GM18498 (cell line): Measurements from ENCODE around the gene PPT1.

Source experiments
- ATAC-seq: cut with Tn5 transposase; IDR thresholded peaks from one replicate; pipeline ENCODE4 v1.9.1; 2021; ENCODE audit warnings: mild to moderate bottlenecking, moderate library complexity; ENCODE audit not compliant: unreplicated experiment

The PPT1 gene

DNA sequence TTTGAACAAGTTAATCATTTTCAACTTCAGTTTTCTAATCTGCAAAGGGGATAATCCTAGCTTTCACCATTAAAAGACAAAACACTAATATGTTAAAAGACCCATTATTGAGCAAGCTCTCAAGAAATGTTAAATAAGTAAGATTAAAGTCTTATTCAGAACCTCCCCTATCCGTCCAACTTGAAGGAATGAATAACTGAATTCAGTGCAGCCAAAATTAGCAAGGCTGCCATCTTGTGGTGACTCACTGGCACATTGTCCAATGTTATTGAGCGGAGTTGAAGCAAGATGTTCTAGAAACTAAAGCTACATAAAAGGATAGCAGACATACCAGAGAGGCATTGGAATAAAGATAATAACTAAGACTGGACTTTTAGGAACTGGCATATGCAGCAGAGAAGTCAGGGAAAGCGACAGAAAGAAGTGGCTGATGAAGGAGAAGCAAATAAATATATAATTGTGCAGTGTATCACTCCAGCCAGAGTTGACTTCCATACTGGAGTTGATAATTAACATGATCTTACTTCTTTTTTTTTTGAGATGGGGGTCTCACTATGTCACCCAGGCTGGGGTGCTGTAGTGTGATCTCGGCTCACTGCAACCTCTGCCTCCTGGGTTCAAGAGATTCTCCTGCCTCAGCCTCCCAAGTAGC, 64.7 kb downstream of the PPT1 start:
- no peak for ATAC-seq

DNA sequence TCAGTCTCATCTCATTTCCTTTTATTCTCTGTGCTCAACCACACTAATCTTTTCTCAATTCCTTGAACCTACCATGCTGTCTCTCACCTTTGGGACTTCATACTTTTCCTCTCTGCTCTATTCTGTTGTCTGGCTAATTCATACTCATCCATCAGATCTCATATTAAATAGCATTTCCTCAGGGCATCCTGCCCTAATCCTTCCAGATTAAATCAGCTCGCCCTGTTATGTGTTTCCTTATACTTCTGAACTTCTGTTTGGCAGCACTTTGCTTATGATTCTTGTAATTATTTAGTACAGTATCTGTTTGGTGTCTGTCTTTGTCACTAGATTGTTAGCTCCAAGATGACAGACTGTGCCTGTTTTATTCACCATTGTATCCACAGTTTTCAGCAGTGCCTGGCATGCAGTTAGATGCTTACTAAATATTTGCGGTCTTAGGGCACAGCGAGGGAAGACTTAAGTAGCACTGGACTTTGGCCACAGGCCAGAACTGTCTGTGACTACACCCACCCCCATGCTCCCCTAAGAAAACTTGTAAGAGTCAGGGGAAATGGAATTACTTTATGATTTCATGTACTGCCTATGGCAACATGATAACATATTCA, 66.4 kb downstream of the PPT1 start:
- no peak for ATAC-seq

DNA sequence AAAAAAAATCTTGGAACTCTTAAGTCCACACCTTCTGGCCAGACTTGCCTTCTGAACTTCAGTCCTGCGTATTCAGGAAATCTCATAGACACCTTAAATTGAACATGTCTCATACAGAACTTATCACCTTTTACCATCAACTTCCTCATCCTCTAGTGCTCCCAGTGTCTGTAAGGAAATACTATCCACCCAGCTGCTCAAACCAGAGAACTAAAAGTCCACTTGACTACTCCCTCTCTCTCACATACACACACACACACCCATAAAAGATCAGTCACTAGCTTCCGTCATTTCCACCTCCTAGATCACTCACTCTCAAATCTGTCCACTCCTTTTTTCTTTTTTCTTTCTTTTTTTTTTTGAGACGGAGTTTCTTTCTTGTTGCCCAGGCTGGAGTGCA, 67.4 kb downstream of the PPT1 start:
- no peak for ATAC-seq

DNA sequence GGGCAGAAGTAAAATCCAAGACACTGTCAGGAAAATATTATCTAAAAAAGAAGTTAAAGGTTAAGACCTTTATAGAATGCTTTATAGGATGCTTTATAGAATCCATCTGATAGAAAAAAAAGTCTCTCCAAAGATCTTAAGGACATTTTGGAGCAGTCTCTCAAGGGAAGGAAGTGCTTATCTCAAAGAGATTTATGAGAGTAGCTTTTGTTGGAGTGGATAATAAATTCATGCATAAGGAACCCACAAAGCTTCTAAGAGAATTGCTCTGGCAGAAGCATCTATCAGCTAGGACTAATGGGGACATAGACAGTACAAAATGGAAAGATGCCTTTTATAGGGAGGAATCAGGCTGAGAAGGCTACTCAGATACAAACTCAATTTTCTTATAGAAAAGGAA, 69.4 kb downstream of the PPT1 start:
- ATAC-seq, result no peak

DNA sequence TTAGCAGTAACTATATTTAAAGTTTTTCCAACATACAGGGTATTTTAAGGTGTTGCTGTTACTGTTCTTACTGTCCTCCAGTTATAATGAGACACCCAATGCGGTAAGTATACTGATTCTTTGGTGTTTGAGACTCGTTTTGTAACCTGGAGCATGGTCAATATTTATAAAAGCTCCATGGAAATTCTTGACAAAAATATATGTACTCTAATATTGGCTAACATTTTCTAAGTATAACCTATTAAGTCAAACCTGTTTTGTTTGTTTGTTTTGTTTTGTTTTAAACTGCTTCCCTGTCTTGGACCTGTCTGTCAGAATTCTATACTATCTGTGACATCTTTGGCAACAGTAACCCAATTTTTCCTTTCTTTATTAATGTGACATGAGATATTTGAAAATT, 72.4 kb downstream of the PPT1 start:
- no peak for ATAC-seq

DNA sequence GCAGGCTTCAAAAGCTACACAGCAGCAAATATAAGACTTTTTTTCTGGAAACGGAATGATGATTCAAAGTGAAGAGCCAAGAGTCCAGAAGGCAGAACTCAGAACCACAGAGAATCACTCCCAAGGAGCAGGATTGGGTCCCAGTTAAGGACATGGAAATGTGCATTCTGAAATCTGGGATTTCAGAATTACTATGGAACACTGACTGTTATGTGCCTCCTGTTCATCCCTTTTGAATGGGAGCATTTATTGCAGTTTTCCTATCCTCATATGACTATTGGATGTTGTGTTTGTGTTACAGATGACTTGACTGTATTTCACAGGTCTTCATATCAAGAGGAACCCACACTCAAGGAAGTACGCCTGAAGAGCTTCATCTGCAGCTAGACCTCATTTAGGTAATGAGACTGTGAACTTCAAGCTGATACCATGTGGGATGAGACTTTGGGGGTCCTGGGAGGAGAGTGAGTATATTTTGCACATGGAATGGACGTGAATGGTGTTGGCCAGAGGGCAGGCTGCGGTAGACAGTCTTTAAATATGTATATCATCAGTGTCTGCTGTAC, 73.6 kb downstream of the PPT1 start:
- ATAC-seq, result no peak
